Body of pancreas (tissue), 4 donors: ENCODE data around the gene CLEC4M.
"Not testable (repeated sequence)": the region's sequence is repeated elsewhere in the genome, so short reads cannot be mapped to it uniquely, and the experiment has no call there.

Source experiments
- POLR2A ChIP-seq, 3 donors: fragments of 450-650 bp; IDR thresholded peaks; one replicate each; pipeline ENCODE4 v1.6.1; 2016; ENCODE audit warnings: antibody characterized with exemption in 3 of 3, mild to moderate bottlenecking in 2 of 3
- TF ChIP-seq, protein P1 (sequence below), 7 experiments: fragments of 450-650 bp in 4 of 7; fragments of 200-600 bp in 3 of 7; sonication (generic) in 3 of 7; IDR thresholded peaks; one replicate each; pipeline ENCODE4 v1.5.1; 2016 to 2019; ENCODE audit warnings: antibody characterized with exemption in 7 of 7

- TF ChIP-seq, protein P1, sequence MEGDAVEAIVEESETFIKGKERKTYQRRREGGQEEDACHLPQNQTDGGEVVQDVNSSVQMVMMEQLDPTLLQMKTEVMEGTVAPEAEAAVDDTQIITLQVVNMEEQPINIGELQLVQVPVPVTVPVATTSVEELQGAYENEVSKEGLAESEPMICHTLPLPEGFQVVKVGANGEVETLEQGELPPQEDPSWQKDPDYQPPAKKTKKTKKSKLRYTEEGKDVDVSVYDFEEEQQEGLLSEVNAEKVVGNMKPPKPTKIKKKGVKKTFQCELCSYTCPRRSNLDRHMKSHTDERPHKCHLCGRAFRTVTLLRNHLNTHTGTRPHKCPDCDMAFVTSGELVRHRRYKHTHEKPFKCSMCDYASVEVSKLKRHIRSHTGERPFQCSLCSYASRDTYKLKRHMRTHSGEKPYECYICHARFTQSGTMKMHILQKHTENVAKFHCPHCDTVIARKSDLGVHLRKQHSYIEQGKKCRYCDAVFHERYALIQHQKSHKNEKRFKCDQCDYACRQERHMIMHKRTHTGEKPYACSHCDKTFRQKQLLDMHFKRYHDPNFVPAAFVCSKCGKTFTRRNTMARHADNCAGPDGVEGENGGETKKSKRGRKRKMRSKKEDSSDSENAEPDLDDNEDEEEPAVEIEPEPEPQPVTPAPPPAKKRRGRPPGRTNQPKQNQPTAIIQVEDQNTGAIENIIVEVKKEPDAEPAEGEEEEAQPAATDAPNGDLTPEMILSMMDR (IDR thresholded peaks at IDR 0.05), result not testable (repeated sequence)
- not testable (repeated sequence) for TF ChIP-seq POLR2A (IDR thresholded peaks at IDR 0.05)
Observed at GRCh38 chr19:7816040-7816439, 53.0 kb downstream of the CLEC4M start.
